NCI-H446 treated with DMSO at 0.1 percent for 48 hours (cell line): ENCODE results near the gene KLHDC8A.

Experiments
- DNase-seq: peaks from one replicate; lab custom pipeline; 2025; lab: John Stamatoyannopoulos, UW

The KLHDC8A gene

GRCh38 chr1:205296154-205296553 is 60.6 kb downstream of the KLHDC8A start:
- DNase-seq = no peak

GRCh38 chr1:205294934-205295333 is 61.8 kb downstream of the KLHDC8A start:
- DNase-seq = no peak

DNA sequence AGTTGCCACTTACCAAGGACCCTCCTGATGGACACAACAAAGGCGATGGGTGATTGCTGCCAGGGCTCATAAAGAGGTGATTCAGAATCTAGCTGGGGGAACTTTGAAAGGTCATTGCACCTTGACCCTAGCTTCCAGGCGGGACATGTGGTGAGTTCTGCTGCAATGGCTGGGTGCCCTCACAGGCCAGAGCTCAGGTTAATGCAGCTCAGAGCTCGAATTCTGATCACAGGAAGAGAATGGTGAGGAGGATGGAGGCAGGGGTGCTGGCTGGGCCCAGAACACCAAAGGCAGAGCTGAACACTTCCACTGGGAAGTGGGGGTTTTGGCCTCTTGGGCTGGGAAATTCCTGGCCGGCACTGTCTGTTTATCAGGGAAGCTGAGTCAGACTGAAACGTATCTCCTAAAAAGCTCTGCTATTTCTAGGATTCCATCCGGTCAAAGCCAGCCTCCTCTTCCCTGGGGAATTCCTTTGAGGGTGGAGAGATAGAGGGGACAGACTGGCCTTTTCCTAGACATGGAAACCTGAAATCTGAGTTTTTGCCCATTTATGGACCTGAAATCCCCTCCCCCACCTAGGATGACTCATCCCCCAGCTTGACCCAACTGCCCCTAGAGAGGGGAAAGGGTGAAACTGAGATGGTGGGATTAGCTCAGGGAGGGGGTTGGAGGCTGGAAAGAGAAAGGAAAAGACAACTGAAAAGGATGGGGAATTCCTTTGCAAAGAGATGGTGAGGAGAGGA is 62.4 kb downstream of the KLHDC8A start:
- no peak for DNase-seq

- DNase-seq = no peak
Measured at GRCh38 chr1:205293350-205294074, 63.2 kb downstream of the KLHDC8A start.

GRCh38 chr1:205291596-205291995 is 65.1 kb downstream of the KLHDC8A start:
- DNase-seq = no peak

- DNase-seq = no peak
Measured at GRCh38 chr1:205287767-205288559, 68.8 kb downstream of the KLHDC8A start.

GRCh38 chr1:205287076-205287475 is 69.6 kb downstream of the KLHDC8A start:
- no peak for DNase-seq

- no peak for DNase-seq
Measured at GRCh38 chr1:205286335-205286950, 70.3 kb downstream of the KLHDC8A start.
